ENCODE results near the gene ELK4. TPM values are rescaled to one million over a fixed set of nuclear protein-coding genes. Genes with fewer than 3 reads are reported as not detected.

ELK4 gene
- total RNA-seq (2022; extraction: Qiagen RNA extraction) = 6.0 to 7.1 TPM (median 6.7 TPM) in 5 replicates

GRCh38 chr1:205631768-205632668 lies at the start of gene ELK4:
Gene ELK4 (minus strand): TSS chr1:205632011. CDS start chr1:205623882, 8,129 bp downstream.

GRCh38 chr1:205680073-205680851 lies 48.5 kb upstream of the ELK4 start, which contains the start of gene SLC45A3:
Gene SLC45A3 (minus strand): TSS chr1:205680509. CDS start chr1:205664656, 15,853 bp downstream.

Other genes starting within 250 kb of the ELK4 start
- 0.15 TPM in 1 of 5 replicates, not detected in the others for gene LEMD1, start 210.0 kb downstream of the ELK4 start, total RNA-seq (2022; extraction: Qiagen RNA extraction)
- 0.03 TPM in 1 of 5 replicates, not detected in the others for gene BLACAT1, start 176.0 kb downstream of the ELK4 start, total RNA-seq (2022; extraction: Qiagen RNA extraction)
- gene CDK18, start 127.3 kb downstream of the ELK4 start, total RNA-seq (2022; extraction: Qiagen RNA extraction) = 0.76 to 1.2 TPM (median 1.00 TPM) in 5 replicates
- 4.2 to 5.2 TPM (median 5.1 TPM) in 5 replicates for gene SLC45A3, start 48.5 kb upstream of the ELK4 start, total RNA-seq (2022; extraction: Qiagen RNA extraction)
- 88.2 to 130 TPM (median 104 TPM) in 5 replicates for gene NUCKS1, start 118.2 kb upstream of the ELK4 start, total RNA-seq (2022; extraction: Qiagen RNA extraction)
- 9.9 to 12.6 TPM (median 11.0 TPM) in 5 replicates for gene RAB29, start 143.5 kb upstream of the ELK4 start, total RNA-seq (2022; extraction: Qiagen RNA extraction)
- 19.0 to 27.2 TPM (median 19.7 TPM) in 5 replicates for gene SLC41A1, start 181.2 kb upstream of the ELK4 start, total RNA-seq (2022; extraction: Qiagen RNA extraction)
- gene PM20D1, start 218.1 kb upstream of the ELK4 start, total RNA-seq (2022; extraction: Qiagen RNA extraction) = not detected in 5 replicates